Panc1 (cell line): ENCODE measurements around the gene CRHR2. TPM values are rescaled to one million over a fixed set of nuclear protein-coding genes. Genes with fewer than 3 reads are reported as not detected.

ENCODE experiments used
- ATAC-seq: fragments of 200-7000 bp; cut with Tn5 transposase; 2 replicates; pipeline ENCODE4 v1.9.1; 2020; ENCODE audit warnings: mild to moderate bottlenecking, moderate library complexity
- BruUV-seq: library from RNA; stranded (reverse); fragments of 400-500 nt; replicated peaks from 2 replicates; lab custom pipeline; 2021; lab: Mats Ljungman, UMichigan
- CTCF ChIA-PET: fragments of 300-600 bp; sonication (Branson Sonifier 250); formaldehyde crosslinking; loops from one replicate; lab custom pipeline; 2022; ENCODE audit warnings: antibody characterized with exemption; lab: Charles Lee
- POLR2A ChIA-PET: fragments of 300-600 bp; sonication (Branson Sonifier 250); formaldehyde crosslinking; loops from one replicate; lab custom pipeline; 2022; ENCODE audit warnings: antibody characterized with exemption; lab: Charles Lee
- DNase-seq: peaks from one replicate; pipeline ENCODE4 v3.0.0-alpha.2; 2010; ENCODE audit warnings: low read depth, low spot score
- H3K27ac ChIP-seq: 2 replicates; pipeline ENCODE4 v1.5.1; 2011; ENCODE audit warnings: mild to moderate bottlenecking, low read length, inconsistent platforms
- H3K27me3 ChIP-seq: fragments of 200-500 bp; sonication (Bioruptor generic); 2 replicates; pipeline ENCODE4 v1.6.0; 2014; ENCODE audit warnings: low read length, inconsistent platforms; ENCODE audit not compliant: control insufficient read depth, insufficient read depth
- H3K36me3 ChIP-seq: fragments of 200-500 bp; sonication (Bioruptor generic); 2 replicates; pipeline ENCODE4 v1.5.1; 2014; ENCODE audit warnings: inconsistent platforms, mild to moderate bottlenecking, low read length, moderate library complexity; ENCODE audit not compliant: control insufficient read depth, insufficient read depth
- H3K4me1 ChIP-seq: 2 replicates; pipeline ENCODE4 v1.5.1; 2011; ENCODE audit warnings: inconsistent platforms, mild to moderate bottlenecking, low read length, moderate library complexity; ENCODE audit not compliant: control insufficient read depth, insufficient read depth
- H3K4me3 ChIP-seq, 2 experiments: 2 replicates each; pipeline ENCODE4 v1.5.1; 2011 to 2012; ENCODE audit warnings: low read depth in 2 of 2, low read length in 2 of 2, mild to moderate bottlenecking in 2 of 2, inconsistent platforms in 1 of 2, moderate library complexity in 1 of 2
- H3K9me3 ChIP-seq: fragments of 200-500 bp; sonication (Bioruptor generic); 2 replicates; pipeline ENCODE4 v1.5.1; 2014; ENCODE audit warnings: low read depth, mild to moderate bottlenecking, inconsistent platforms, low read length, moderate library complexity; ENCODE audit not compliant: control insufficient read depth, insufficient read depth
- POLR2AphosphoS5 ChIP-seq: IDR thresholded peaks from 2 replicates; pipeline ENCODE4 v1.6.1; 2012; ENCODE audit warnings: mild to moderate bottlenecking, low read depth, low read length, moderate library complexity
- SIN3A ChIP-seq: IDR thresholded peaks from 2 replicates; pipeline ENCODE4 v1.6.1; 2012; ENCODE audit warnings: low read depth, mild to moderate bottlenecking, low read length, moderate library complexity, borderline replicate concordance; ENCODE audit not compliant: insufficient read depth
- TCF7L2 ChIP-seq: IDR thresholded peaks from 2 replicates; pipeline ENCODE4 v1.6.1; 2011; ENCODE audit warnings: mild to moderate bottlenecking, low read depth, low read length, inconsistent platforms
- in situ Hi-C: cut with HindIII; loops from 2 replicates; pipeline ENCODE4 v1.10.0; 2016; ENCODE audit warnings: low sequenced_read_pairs, low pct_unique_long_range_greater_than_20kb
- intact Hi-C: fragments of 100-400 bp; cut with micrococcal nuclease; formaldehyde crosslinking; loops from one replicate; pipeline ENCODE4 v1.10.0; 2022; ENCODE audit not compliant: unreplicated experiment
- total RNA-seq: library from RNA; stranded (reverse); gene quantifications from one replicate; pipeline ENCODE4 v1.2.1, GENCODE V29; 2021; ENCODE audit not compliant: unreplicated experiment
- TF ChIP-seq, protein P1 (sequence below): fragments of 450-650 bp; IDR thresholded peaks from 2 replicates; pipeline ENCODE4 v1.5.1; 2017; ENCODE audit warnings: mild to moderate bottlenecking
- TF ChIP-seq, protein P2 (sequence below), 2 experiments: IDR thresholded peaks; 2 replicates each; pipeline ENCODE4 v1.6.1; 2011 to 2012; ENCODE audit warnings: low read depth in 2 of 2, control low read depth in 1 of 2, low read length in 1 of 2, mild to moderate bottlenecking in 1 of 2, moderate library complexity in 1 of 2; ENCODE audit not compliant: insufficient read depth in 1 of 2

The CRHR2 gene
- total RNA-seq, 1 experiment from 2014 or later: not detected

DNA sequence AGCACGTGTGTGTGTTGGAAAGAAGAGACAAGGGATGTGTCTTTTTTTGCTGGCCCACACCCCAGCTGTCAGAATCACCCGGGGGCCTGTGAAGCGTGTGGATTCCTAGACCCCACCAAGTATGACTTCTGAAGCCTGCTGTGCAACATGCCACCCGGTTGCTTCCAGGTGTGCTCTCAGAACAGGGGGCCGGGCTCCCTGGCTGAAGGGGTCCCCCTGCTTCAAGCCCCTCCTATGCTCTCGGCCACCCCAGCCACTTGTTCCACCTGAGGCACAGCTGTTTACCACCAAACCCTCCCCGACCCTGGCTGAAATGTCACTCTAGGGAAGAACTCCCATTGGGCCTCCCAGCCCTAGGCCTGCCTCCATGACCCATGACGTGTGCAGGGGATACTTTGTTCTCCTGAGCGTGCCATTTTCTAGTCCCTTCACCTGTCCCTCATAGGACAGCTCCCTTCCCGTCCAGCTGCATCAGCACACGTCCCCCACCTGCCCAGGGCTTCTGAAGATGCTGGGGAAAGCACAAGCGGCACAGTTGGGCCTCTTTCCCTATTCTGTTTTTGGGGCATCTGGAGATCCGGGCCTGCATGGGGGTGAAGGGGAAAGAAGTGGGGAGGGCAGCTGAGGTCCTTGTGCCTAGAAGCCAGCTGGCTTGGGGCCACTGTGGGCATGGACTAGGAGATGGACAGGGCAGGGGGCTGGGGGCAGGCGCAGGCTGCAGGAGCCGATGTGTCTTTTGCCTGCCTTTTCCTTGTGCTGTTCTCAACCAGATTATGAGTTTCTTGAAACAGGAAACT is 33.3 kb downstream of the CRHR2 start:
- Histone ChIP-seq H3K27ac (no peak overlapping the region), H3K4me1 (no peaks in the 10 kb centered on the region), H3K36me3 (no peaks in the 10 kb centered on the region; the same call in 1 of the 2 replicates), H3K4me3 (no peak overlapping the region), H3K27me3 (no peaks in the 10 kb centered on the region), H3K9me3 (no peaks in the 10 kb centered on the region)
- CTCF ChIA-PET: no interaction called here
- ATAC-seq (no peak), DNase-seq (no peak)
- TF ChIP-seq, protein P1, sequence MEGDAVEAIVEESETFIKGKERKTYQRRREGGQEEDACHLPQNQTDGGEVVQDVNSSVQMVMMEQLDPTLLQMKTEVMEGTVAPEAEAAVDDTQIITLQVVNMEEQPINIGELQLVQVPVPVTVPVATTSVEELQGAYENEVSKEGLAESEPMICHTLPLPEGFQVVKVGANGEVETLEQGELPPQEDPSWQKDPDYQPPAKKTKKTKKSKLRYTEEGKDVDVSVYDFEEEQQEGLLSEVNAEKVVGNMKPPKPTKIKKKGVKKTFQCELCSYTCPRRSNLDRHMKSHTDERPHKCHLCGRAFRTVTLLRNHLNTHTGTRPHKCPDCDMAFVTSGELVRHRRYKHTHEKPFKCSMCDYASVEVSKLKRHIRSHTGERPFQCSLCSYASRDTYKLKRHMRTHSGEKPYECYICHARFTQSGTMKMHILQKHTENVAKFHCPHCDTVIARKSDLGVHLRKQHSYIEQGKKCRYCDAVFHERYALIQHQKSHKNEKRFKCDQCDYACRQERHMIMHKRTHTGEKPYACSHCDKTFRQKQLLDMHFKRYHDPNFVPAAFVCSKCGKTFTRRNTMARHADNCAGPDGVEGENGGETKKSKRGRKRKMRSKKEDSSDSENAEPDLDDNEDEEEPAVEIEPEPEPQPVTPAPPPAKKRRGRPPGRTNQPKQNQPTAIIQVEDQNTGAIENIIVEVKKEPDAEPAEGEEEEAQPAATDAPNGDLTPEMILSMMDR: no peak
- TF ChIP-seq TCF7L2 (no peak), POLR2AphosphoS5 (no peak), SIN3A (no peak)
- TF ChIP-seq, protein P2, sequence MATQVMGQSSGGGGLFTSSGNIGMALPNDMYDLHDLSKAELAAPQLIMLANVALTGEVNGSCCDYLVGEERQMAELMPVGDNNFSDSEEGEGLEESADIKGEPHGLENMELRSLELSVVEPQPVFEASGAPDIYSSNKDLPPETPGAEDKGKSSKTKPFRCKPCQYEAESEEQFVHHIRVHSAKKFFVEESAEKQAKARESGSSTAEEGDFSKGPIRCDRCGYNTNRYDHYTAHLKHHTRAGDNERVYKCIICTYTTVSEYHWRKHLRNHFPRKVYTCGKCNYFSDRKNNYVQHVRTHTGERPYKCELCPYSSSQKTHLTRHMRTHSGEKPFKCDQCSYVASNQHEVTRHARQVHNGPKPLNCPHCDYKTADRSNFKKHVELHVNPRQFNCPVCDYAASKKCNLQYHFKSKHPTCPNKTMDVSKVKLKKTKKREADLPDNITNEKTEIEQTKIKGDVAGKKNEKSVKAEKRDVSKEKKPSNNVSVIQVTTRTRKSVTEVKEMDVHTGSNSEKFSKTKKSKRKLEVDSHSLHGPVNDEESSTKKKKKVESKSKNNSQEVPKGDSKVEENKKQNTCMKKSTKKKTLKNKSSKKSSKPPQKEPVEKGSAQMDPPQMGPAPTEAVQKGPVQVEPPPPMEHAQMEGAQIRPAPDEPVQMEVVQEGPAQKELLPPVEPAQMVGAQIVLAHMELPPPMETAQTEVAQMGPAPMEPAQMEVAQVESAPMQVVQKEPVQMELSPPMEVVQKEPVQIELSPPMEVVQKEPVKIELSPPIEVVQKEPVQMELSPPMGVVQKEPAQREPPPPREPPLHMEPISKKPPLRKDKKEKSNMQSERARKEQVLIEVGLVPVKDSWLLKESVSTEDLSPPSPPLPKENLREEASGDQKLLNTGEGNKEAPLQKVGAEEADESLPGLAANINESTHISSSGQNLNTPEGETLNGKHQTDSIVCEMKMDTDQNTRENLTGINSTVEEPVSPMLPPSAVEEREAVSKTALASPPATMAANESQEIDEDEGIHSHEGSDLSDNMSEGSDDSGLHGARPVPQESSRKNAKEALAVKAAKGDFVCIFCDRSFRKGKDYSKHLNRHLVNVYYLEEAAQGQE (IDR thresholded peaks at IDR 0.05; ENCODE audit: insufficient read depth in 1 of 2, low read depth in 2 of 2, low read length in 1 of 2): no peak
- in situ Hi-C loops: no loop called here
- BruUV-seq: no TSS peak
- POLR2A ChIA-PET: no interaction called here
- intact Hi-C loops: no loop called here

DNA sequence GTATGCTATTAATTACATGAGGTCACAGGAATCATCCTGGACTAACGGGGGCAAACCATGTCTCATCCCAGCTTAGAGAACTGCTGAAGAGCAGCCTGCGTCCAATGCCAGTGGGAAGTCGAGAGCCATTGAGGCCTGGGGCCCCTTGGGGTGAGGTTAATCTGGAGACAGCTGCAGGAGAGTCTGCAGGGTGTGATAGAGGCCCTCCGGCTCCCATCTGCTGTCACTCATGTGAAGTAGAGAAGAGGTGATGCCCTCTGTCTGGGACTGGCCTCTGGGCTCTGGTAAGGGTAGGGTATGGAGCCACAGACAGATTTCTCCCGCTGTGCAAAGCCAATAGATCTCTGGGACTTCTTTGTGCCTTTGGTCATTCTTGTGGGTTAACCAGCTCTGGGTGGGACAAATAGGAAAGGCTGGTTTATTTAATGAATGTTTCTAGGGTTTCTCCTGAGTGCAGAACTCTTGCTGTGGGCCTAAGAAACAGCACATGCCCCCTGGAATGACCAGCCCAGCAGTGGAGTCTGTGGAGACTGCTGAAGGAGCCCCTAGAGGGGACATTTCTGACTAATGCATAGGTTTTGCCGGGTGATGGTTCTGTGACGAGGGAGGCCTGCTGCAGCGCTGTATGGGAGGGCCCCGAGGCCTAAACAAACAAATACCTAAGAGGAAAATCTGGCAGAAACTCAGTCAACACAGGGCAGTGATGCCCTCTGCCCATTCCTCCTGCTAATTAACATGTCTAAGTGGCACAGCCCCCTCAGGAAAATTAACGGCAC is 34.5 kb downstream of the CRHR2 start:
- intact Hi-C loops (no loop called here), in situ Hi-C loops (no loop called here)

More for the DNA sequence above, 34.5 kb downstream of the CRHR2 start:
- Histone ChIP-seq H3K27ac (no peak overlapping the region), H3K9me3 (no peaks in the 10 kb centered on the region), H3K27me3 (no peaks in the 10 kb centered on the region), H3K36me3 (no peaks in the 10 kb centered on the region; the same call in 1 of the 2 replicates), H3K4me3 (no peak overlapping the region), H3K4me1 (no peaks in the 10 kb centered on the region)
- DNase-seq: no peak
- no TSS peak for BruUV-seq
- peak; percentile 47 for ATAC-seq
- POLR2A ChIA-PET: no interaction called here
- CTCF ChIA-PET: no interaction called here
- no peak for TF ChIP-seq TCF7L2
- TF ChIP-seq, protein P2 (IDR thresholded peaks at IDR 0.05; ENCODE audit: insufficient read depth in 1 of 2, low read depth in 2 of 2, low read length in 1 of 2): no peak
- TF ChIP-seq, protein P1: no peak
- no peak for TF ChIP-seq POLR2AphosphoS5
- no peak for TF ChIP-seq SIN3A
